Uterus (tissue), 4 donors: Measurements from ENCODE around the gene HAUS2. TPM values are rescaled to one million over a fixed set of nuclear protein-coding genes. Genes with fewer than 3 reads are reported as not detected.

Experiments
- DNase-seq, 2 donors: peaks; one replicate each; pipeline ENCODE4 v3.0.0-alpha.2; 2019 to 2020
- H3K27ac ChIP-seq, 2 donors: fragments of 200-600 bp; sonication (generic); 1 replicate in 1 of 2; 2 replicates in 1 of 2; pipeline ENCODE4 v1.5.1; 2016 to 2018
- H3K27me3 ChIP-seq, 2 donors: fragments of 200-600 bp; sonication (generic); one replicate each; pipeline ENCODE4 v1.5.1; 2018 to 2019; ENCODE audit warnings: control low read depth in 1 of 2
- H3K36me3 ChIP-seq, 2 donors: fragments of 200-600 bp; sonication (generic); one replicate each; pipeline ENCODE4 v1.5.1; 2019; ENCODE audit warnings: control low read depth in 1 of 2
- H3K4me1 ChIP-seq, 2 donors: fragments of 200-600 bp; sonication (generic); one replicate each; pipeline ENCODE4 v1.5.1; 2018 to 2019; ENCODE audit warnings: control low read depth in 1 of 2
- H3K4me3 ChIP-seq, 2 donors: fragments of 200-600 bp; sonication (generic); 1 replicate in 1 of 2; 2 replicates in 1 of 2; pipeline ENCODE4 v1.5.1; 2018 to 2019; ENCODE audit warnings: mild to moderate bottlenecking in 1 of 2
- H3K9me3 ChIP-seq, 2 donors: fragments of 200-600 bp; sonication (generic); one replicate each; pipeline ENCODE4 v1.5.1; 2019; ENCODE audit warnings: control low read depth in 1 of 2
- POLR2A ChIP-seq, 2 donors: fragments of 450-650 bp; IDR thresholded peaks; one replicate each; pipeline ENCODE4 v1.6.1; 2016; ENCODE audit warnings: antibody characterized with exemption in 2 of 2, mild to moderate bottlenecking in 1 of 2, moderate library complexity in 1 of 2
- intact Hi-C: fragments of 100-400 bp; cut with DNase I; formaldehyde crosslinking; loops from one replicate; pipeline ENCODE4 v1.15.1; 2023; ENCODE audit warnings: low total_unique reads
- total RNA-seq, 4 donors: library from RNA; depleted of rRNA in 3 of 4; stranded (reverse); fragments of >200 nt in 3 of 4; gene quantifications; one replicate each; pipeline versions ENCODE4 v1.1.0 to v1.2.4, GENCODE V29; 2014 to 2023
- TF ChIP-seq, protein P1 (sequence below), 4 experiments: fragments of 200-600 bp in 2 of 4; fragments of 450-650 bp in 2 of 4; sonication (generic) in 2 of 4; IDR thresholded peaks; one replicate each; pipeline ENCODE4 v1.5.1; 2016 to 2019; ENCODE audit warnings: antibody characterized with exemption in 4 of 4, mild to moderate bottlenecking in 2 of 4, moderate library complexity in 1 of 4
- donor health status: DM: yes; HTN: yes; CAD: no.

HAUS2 gene
- total RNA-seq, 4 donors from 2014 or later: 3.5 to 28.1 (median 14.6) TPM

DNA sequence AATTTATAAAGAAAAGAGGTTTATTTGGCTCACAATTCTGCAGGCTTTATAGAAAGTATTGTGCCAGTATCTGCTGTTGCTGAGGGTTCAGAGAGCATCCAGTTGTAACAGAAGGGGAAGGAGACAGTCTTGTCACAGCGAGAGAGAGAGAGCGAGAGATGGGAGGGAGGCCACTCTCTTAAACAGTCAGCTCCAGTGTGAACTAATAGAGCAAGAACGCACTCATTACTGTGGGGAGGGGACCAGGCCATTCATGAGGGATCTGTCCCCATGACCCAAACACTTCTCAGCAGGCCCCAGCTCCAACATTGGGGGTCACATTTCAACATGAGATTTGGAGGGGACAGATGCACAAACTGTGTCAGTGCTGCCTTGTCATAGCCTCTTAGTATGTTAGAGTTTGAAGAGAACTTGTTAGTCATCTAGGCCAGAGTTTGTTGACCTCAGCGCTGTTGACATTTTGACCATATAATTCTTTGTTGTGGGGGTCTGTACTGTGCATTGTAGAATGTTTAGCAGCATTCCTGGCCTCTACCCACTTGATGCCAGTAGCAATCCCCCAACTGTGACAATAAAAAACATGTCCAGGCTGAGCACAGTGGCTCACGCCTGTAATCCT, 42.1 kb downstream of the HAUS2 start:
- DNase-seq: no peak
- H3K4me3 ChIP-seq: no peak overlapping the region
- no peak for TF ChIP-seq POLR2A (IDR thresholded peaks at IDR 0.05)
- TF ChIP-seq, protein P1, sequence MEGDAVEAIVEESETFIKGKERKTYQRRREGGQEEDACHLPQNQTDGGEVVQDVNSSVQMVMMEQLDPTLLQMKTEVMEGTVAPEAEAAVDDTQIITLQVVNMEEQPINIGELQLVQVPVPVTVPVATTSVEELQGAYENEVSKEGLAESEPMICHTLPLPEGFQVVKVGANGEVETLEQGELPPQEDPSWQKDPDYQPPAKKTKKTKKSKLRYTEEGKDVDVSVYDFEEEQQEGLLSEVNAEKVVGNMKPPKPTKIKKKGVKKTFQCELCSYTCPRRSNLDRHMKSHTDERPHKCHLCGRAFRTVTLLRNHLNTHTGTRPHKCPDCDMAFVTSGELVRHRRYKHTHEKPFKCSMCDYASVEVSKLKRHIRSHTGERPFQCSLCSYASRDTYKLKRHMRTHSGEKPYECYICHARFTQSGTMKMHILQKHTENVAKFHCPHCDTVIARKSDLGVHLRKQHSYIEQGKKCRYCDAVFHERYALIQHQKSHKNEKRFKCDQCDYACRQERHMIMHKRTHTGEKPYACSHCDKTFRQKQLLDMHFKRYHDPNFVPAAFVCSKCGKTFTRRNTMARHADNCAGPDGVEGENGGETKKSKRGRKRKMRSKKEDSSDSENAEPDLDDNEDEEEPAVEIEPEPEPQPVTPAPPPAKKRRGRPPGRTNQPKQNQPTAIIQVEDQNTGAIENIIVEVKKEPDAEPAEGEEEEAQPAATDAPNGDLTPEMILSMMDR (IDR thresholded peaks at IDR 0.05): no peak
- no peaks in the 10 kb centered on the region for H3K9me3 ChIP-seq
- intact Hi-C loops: no loop called here
- no peak overlapping the region for H3K27ac ChIP-seq
- peaks cover 0 to 5% of the 10 kb centered on the region in 2 donors for H3K4me1 ChIP-seq
- no peaks in the 10 kb centered on the region for H3K36me3 ChIP-seq
- H3K27me3 ChIP-seq: no peaks in the 10 kb centered on the region

- no peak overlapping the region for H3K4me3 ChIP-seq
- no peaks in the 10 kb centered on the region for H3K27me3 ChIP-seq
- H3K4me1 ChIP-seq: peaks cover 0 to 5% of the 10 kb centered on the region in 2 donors
- no peak for DNase-seq
- no peaks in the 10 kb centered on the region for H3K9me3 ChIP-seq
- no peak overlapping the region for H3K27ac ChIP-seq
- intact Hi-C loops: no loop called here
- no peaks in the 10 kb centered on the region for H3K36me3 ChIP-seq
- TF ChIP-seq POLR2A (IDR thresholded peaks at IDR 0.05): no peak
- TF ChIP-seq, protein P1 (IDR thresholded peaks at IDR 0.05): peak in 2 of 4 experiments; percentile 7 to 15
Observed at GRCh38 chr15:42591238-42591934, 42.7 kb downstream of the HAUS2 start.

- H3K36me3 ChIP-seq: no peaks in the 10 kb centered on the region
- no peaks in the 10 kb centered on the region for H3K27me3 ChIP-seq
- H3K27ac ChIP-seq: peak overlapping the region; percentile 64 to 84
- H3K4me3 ChIP-seq: no peak overlapping the region
- DNase-seq: no peak
- H3K4me1 ChIP-seq: peaks cover 0 to 5% of the 10 kb centered on the region in 2 donors
- TF ChIP-seq, protein P1 (IDR thresholded peaks at IDR 0.05): no peak
- no peak for TF ChIP-seq POLR2A (IDR thresholded peaks at IDR 0.05)
- intact Hi-C loops: no loop called here
- H3K9me3 ChIP-seq: no peaks in the 10 kb centered on the region
Observed at GRCh38 chr15:42592716-42593115, 44.1 kb downstream of the HAUS2 start.

DNA sequence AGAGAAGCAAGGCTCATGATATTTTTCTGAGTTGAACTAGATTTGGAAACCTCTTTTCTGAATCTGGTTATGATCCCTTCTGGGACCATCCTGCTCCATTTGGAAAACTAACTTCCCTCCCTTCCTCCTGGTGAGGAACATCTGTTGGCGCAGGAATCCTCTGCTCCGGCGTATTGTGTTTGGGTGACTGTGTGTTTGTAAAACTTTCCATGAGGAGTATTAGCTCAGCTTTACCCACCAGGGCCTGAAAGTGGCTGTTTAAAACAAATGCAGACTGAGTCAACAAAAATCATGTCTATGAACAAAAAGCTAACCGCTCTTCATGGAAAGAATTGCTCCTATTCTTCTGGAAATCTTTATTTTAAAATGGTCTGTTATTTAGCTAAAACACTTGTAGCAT, 44.5 kb downstream of the HAUS2 start:
- Histone ChIP-seq H3K4me3 (no peak overlapping the region), H3K4me1 (peaks cover 0 to 5% of the 10 kb centered on the region in 2 donors)
- intact Hi-C loops: no loop called here

GRCh38 chr15:42594095-42594494, 45.5 kb downstream of the HAUS2 start:
- Histone ChIP-seq H3K9me3 (no peaks in the 10 kb centered on the region), H3K4me3 (no peak overlapping the region), H3K27ac (peak overlapping the region; percentile 64 to 84), H3K36me3 (no peaks in the 10 kb centered on the region), H3K4me1 (peaks cover 0 to 5% of the 10 kb centered on the region in 2 donors), H3K27me3 (no peaks in the 10 kb centered on the region)
- TF ChIP-seq POLR2A (IDR thresholded peaks at IDR 0.05): no peak
- TF ChIP-seq, protein P1 (IDR thresholded peaks at IDR 0.05): no peak
- intact Hi-C loops: no loop called here
- DNase-seq: no peak

More for the DNA sequence above, 44.5 kb downstream of the HAUS2 start:
- peak overlapping the region; percentile 64 to 84 for H3K27ac ChIP-seq
- H3K36me3 ChIP-seq: no peaks in the 10 kb centered on the region
- TF ChIP-seq, protein P1 (IDR thresholded peaks at IDR 0.05): no peak
- TF ChIP-seq POLR2A (IDR thresholded peaks at IDR 0.05): no peak
- no peaks in the 10 kb centered on the region for H3K9me3 ChIP-seq
- H3K27me3 ChIP-seq: no peaks in the 10 kb centered on the region
- DNase-seq: peak; percentile 46 to 55
